Thoracic aorta endothelial cell (primary cell): ENCODE measurements around the gene OVOL3. TPM values are rescaled to one million over a fixed set of nuclear protein-coding genes. Genes with fewer than 3 reads are reported as not detected.

Experiments used
- total RNA-seq: library from RNA; depleted of rRNA; stranded (reverse); fragments of >200 nt; gene quantifications from 2 replicates; pipeline ENCODE4 v1.2.3, GENCODE V29; 2012

Gene OVOL3
- not detected in 2 replicates for total RNA-seq

DNA sequence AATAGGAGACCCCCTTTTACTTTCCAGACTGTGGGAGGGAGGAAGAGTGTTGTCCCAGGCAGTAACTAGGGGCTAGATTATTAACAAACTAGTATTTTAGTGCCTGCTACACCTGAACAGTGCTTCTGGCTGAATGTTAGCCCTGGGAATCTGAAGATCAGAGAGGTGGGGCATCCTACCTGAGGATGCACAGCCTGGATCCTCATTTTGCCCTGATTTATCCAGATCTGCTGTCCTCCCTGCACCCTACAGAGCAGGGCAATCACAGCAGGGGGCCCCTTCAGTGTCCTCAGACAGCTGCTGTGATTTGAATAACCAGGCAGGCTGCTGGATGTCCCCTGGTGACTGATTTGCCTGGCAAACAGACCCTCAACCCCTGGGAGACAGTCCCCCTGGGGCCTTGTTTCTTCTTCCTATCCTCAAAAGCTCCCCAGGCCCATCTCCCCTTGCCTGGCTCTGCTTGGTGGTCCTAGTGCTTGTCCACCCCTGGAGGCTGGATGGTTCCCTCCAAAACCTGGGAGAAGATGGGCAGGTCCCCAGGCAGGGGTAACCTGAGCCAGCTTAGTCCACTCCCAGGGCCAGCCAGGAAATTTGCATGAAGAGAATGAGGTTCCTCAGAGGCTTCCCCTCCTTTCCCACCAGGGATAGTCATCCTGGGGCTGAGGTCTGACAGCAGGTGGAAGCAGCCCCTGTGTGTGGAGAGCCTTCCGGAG, at the start of gene OVOL3:
TSS of gene OVOL3 (plus strand) at position 657 of the 713 bp plus-strand sequence. CDS start 60 bp downstream, outside the sequence.

DNA sequence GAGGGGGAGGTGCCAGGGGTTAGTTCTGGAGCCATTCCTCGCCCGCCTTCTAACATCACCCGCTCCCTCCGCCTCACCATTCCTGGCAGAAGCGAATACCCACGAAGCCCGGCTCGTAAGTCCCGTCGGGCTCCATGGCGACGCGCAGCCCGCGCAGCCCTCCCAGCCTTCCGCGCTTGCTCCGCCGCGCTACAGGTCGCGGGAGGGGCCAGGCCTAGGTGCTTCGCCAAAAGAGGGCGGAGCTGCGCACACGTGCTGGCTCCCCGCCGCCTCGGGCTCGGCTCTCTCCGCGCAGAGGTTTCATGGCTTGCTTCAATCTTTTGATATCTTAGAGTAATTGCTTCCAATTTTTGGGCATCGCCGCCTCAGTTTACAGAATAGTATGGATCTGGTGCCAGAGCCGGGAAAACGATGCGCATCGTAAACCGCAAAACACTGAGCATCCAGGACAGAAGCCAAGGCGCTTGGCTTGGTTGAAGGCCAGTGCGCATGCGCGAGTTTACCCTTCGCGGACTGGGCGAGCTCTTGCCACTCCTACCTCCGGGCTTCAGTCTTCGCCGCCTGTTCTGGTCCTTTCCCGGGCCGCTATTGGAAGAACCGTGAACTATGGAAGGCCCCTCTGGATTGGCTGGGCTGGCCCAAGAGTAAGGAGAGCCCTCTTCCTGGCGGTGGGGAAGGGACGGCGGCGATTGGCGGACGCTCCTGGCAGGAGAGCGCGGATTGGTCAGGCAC, 3.9 kb downstream of the OVOL3 start, which contains the start of gene POLR2I:
TSS of gene POLR2I (minus strand) at position 155 of the 732 bp plus-strand sequence. CDS start at position 136, 19 bp downstream.

DNA sequence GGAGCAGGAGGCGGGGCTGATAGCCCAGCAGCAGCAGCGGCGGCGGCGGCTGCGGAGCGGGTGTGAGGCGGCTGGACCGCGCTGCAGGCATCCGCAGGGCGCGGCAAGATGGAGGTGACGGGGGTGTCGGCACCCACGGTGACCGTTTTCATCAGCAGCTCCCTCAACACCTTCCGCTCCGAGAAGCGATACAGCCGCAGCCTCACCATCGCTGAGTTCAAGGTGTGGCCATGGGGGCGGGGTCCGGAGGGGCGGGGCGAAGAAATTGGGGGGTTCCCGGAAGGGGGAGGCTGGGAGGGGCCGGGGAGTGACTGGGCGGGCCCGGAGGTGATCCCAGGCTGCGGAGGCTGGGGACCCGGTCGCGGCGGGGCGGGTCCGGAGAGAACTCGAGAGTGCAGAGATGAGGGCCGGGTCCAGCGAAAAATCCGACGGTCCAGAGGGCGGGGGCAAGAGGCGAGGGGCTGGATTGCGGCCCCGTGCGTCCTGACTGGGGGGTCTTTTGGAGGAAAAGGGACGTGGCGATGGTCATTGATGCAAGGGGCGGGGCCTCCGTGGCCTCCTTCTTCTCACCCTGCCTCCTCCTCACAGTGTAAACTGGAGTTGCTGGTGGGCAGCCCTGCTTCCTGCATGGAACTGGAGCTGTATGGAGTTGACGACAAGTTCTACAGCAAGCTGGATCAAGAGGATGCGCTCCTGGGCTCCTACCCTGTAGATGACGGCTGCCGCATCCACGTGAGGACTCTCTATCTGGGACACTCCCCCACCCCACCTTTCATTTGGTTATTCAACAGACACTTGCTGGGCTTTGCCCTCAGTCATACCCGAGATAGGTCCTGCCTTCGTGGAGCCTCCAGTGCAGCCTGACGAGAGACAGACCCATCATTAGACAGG, 4.8 kb downstream of the OVOL3 start, which contains the start of gene TBCB:
TSS of gene TBCB (plus strand) at position 16 of the 891 bp plus-strand sequence. CDS start at position 109, 93 bp downstream.

DNA sequence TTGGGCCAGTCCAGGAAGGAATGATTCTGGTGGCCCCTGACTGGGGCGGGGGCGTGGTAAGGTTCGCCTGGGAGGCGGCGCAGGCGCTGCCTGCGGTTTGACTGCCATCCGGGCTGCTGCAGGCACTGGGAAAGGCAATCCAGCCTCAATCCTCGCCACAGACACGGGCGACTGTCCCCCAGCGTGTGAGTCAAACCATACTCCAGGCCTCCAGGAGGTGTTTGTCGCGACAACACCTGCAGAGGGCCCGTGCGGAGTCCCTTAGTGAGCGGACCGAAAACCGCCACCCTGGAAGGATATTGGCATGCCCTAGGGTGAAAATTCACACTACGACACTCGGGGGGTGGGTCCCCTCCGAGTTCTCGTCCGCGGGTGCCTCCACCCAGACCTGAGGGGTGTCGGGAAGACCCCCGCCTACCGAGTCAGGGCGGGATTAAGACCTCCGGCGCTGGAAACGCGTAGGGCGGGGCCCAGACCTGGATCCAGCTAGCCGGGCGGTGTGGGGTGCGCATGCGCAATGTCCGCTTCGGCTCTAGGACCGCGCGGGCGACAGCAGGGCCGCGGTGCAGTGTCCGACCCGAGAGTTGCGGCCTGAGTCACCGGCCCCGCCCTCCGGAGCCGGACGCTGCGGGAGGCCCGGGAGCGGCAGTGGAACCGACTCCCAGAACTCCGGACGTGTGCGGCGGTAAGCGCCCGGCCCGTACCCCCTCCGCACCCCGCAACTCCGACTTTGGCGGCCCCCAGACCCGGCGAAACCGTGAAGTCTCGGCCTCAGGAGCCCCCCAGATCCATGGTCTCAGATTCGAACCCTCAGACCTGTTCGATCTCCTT, 28.7 kb downstream of the OVOL3 start, which contains the start of gene CAPNS1:
TSS of gene CAPNS1 (plus strand) at position 594 of the 831 bp plus-strand sequence. CDS start 946 bp downstream, outside the sequence.

DNA sequence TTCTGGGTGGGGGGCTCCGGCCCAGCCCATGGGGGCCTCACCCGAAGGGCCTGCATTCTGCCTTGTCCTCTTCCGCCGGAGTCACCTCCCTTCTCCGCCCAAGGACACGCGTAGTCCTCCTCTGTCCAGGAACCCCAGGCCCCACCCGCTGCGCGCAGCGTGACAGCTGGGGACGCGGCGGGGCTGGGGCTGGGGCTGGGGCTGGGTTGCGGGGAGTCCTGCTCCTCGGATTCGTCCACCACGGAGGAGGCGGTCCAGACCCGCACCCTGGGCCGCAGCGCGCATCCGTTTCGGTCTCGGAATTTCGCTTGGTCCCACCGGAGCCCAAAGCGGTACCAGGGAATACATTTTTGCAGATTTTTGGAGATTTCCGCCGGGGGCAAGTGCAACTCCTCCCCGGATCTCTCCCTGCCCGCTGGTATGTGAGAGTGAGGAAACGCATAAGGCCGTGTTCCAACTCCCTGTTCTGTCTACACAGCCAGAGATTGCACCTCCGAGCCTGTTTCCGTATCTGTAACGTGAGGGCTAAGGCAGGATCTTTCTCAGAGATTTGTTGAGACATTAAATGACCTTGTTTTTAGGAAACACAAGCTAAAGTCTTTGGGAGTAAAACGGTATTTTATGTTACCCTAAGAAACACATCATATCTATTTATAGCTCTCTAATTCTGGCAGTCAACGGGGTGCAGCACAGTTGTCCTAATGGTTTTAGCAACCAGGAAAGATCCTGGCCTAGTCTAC, 41.6 kb downstream of the OVOL3 start, which contains the start of gene COX7A1:
TSS of gene COX7A1 (minus strand) at position 96 of the 740 bp plus-strand sequence. CDS start at position 56, 40 bp downstream.

Other genes with a start within 250 kb of the OVOL3 start
- 2.2 and 3.6 TPM in 2 replicates for gene APLP1, start 242.6 kb upstream of the OVOL3 start, total RNA-seq
- 3.3 and 3.6 TPM in 2 replicates for gene NFKBID, start 210.6 kb upstream of the OVOL3 start, total RNA-seq
- gene HCST, start 208.6 kb upstream of the OVOL3 start, total RNA-seq: not detected in 2 replicates
- gene TYROBP, start 202.8 kb upstream of the OVOL3 start, total RNA-seq: not detected in 2 replicates
- gene LRFN3, start 174.8 kb upstream of the OVOL3 start, total RNA-seq: 4.4 and 6.1 TPM in 2 replicates
- 11.1 and 12.2 TPM in 2 replicates for gene SDHAF1, start 116.0 kb upstream of the OVOL3 start, total RNA-seq
- gene SYNE4, start 102.3 kb upstream of the OVOL3 start, total RNA-seq: 0.13 and 0.14 TPM in 2 replicates
- gene ALKBH6, start 96.9 kb upstream of the OVOL3 start, total RNA-seq: 8.3 and 11.7 TPM in 2 replicates
- 4.3 and 6.6 TPM in 2 replicates for gene CLIP3, start 78.3 kb upstream of the OVOL3 start, total RNA-seq
- 0.80 and 1.1 TPM in 2 replicates for gene THAP8, start 56.9 kb upstream of the OVOL3 start, total RNA-seq
- gene WDR62, start 56.2 kb upstream of the OVOL3 start, total RNA-seq: 7.4 and 12.6 TPM in 2 replicates
- 25.8 TPM in 2 replicates for gene POLR2I, start 3.7 kb downstream of the OVOL3 start, total RNA-seq
- gene TBCB, start 4.3 kb downstream of the OVOL3 start, total RNA-seq: 104 and 105 TPM in 2 replicates
- 241 and 313 TPM in 2 replicates for gene CAPNS1, start 28.9 kb downstream of the OVOL3 start, total RNA-seq
- gene COX7A1, start 41.3 kb downstream of the OVOL3 start, total RNA-seq: 2.4 and 4.5 TPM in 2 replicates
- gene ZNF565, start 103.5 kb downstream of the OVOL3 start, total RNA-seq: 4.1 and 4.2 TPM in 2 replicates
- 173 and 176 TPM in 2 replicates for gene ZNF146, start 104.0 kb downstream of the OVOL3 start, total RNA-seq